ELF-1 (cell line): ENCODE measurements around the gene ZMIZ1.

Source experiments
- DNase-seq: peaks from one replicate; pipeline ENCODE4 v3.0.0-alpha.2; 2016; ENCODE audit warnings: low read depth, low spot score

The ZMIZ1 gene

DNA sequence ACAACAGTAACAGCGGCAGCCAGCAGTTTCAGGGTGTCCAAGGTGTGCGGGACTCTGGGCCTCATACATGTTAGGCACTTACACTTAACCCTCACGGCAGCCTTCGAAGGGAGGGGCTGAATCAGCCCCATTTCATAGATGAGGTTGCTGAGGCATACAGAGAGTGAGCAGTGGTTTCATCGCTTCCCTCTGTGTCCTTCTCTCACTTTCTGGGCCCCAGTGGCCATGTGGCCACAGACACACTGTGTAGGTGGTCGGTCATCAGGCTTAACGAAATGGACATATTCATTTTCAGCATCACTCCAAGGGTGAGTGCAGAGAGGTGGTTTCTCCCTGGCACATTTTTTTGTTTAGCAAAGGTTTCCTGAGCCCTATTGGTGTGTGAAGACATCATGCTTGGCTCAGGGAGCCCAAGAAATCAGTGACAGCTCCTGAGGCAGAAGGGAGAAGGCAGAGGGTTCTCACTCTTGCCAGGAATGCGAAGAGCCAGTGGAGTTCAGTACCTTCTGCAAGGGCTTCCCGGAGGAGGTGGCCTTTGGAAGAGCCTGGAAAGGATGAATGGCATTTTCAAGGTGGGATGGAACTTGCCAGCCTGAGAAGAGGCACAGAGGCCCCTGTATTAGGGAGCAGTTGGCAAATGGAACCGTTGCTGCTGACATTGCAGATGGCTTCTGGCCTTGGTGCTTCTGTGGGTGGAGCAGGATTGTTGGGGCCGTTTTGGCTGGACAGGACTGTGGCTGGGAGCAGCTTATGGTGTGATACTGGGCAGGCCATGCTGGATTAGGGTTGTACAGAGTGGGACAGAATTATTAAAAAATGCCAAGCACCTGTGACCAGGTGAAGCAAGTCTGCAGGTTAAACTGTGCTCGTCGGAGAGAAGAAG lies 216.8 kb downstream of the ZMIZ1 start:
- DNase-seq = no peak

DNA sequence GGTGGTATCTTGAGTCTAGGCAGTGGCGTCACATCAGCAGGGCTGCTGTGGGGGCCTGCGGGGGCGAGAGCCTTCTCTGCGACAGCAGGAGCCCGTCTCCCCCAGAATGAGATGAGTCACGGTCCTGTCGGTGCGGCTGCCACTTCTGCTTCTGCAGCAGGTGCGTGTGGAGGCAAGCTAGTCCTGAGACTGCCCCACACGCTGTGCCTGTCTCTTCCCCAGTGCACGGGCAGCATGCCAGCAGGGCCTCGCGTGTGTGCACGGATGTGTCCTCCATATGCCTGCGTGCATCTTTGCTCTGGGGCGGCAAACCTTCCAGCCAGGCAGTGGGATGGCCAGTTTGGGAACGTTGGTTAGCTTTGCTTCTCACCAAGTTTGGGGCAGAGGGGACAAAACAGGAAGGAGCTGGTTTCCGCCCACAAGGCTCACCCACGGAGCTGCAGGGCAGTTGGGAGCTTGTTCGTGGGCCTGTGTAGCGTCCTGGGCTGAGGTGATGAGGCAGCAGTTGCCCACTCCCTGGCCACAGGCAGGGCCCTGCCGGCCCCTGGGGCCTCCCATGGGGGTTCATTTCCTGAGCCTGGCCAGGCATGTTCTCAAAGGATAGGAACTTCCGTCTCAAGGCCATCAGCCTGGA lies 217.7 kb downstream of the ZMIZ1 start:
- no peak for DNase-seq

DNA sequence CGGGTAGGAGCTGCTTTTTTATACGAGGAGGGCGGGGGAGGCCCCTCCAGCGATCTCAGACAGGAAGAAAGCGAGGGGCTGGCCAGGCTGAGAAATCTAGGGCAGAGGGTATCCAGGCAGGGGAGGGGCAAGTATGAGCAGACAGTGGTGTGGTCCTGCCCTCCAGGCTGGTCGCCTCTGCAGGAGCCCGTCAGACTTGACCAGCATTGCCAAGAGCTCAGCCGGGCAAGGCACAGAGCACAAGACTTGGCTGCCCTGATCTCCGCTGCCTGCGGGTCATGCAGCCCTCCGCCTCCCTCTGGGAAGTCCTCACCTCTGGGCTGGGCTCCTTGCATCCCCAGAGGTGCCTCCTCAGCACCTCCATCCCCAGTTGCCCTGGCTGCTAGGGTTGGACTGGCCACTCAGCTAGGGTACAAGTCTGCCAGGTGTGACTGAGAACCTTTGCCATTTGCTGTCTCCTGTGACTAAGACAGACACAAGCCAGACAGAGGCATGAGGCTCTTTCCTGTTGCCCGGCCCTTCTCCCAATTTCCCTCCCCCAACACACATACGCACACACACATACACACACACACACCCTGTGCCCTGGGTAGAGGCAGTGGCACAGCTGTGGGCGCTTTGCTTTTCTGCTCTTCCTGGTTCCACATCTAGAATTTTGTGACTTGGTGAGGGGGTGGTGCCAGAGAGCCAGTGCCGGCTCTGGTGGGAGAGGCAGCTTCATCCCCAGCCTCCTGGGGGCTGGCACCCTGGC lies 219.4 kb downstream of the ZMIZ1 start:
- DNase-seq = no peak

DNA sequence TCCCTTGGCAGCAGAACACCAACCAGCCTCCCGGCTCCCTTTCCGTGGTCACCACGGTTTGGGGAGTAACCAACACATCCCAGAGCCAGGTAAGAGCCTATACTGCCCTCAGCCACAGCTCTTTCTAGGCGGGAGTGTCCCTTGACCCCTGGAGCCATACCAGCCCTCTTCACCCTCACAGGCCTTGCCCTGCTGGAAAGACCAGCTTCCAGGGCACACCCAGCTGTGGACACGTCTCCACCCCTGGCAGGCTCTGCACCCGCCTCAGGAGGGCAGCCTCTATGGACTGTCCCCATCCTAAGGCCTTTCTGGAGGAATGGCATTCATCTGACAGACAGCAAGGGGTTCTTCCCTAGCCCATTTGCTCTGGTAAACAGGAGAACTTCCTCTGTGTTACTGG lies 221.0 kb downstream of the ZMIZ1 start:
- DNase-seq = no peak

DNA sequence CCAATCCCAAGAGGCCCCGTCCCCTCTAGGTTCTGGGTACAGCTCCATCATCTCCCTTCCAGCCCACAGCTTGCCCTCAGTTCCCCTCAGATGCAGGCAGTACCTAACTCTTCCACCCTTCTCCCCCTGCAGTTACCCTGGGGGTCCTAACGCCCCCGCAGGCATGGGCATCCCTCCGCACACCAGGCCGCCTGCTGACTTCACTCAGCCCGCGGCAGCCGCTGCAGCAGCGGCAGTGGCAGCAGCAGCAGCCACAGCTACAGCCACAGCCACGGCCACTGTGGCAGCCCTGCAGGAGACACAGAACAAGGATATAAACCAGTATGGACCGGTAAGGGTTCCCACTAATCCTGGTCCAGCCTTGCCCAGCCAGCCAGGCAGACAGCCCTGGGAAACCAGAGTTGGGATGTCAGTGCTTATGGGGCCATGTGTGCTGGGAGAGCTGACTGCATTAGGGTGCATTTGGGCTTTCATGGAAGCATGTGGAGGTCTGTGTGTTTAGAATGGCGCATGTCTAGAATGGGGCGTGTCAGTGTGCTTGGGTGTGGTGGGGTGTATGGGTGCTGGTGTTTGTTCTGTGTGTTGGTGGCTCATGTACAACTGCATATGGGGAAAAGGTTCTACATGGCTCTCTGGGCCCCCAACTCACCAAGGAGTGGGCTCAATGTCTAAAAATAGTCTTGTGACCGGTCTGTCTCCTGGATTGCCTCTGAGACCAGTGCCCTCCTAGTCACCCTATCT lies 223.4 kb downstream of the ZMIZ1 start:
- DNase-seq = no peak

DNA sequence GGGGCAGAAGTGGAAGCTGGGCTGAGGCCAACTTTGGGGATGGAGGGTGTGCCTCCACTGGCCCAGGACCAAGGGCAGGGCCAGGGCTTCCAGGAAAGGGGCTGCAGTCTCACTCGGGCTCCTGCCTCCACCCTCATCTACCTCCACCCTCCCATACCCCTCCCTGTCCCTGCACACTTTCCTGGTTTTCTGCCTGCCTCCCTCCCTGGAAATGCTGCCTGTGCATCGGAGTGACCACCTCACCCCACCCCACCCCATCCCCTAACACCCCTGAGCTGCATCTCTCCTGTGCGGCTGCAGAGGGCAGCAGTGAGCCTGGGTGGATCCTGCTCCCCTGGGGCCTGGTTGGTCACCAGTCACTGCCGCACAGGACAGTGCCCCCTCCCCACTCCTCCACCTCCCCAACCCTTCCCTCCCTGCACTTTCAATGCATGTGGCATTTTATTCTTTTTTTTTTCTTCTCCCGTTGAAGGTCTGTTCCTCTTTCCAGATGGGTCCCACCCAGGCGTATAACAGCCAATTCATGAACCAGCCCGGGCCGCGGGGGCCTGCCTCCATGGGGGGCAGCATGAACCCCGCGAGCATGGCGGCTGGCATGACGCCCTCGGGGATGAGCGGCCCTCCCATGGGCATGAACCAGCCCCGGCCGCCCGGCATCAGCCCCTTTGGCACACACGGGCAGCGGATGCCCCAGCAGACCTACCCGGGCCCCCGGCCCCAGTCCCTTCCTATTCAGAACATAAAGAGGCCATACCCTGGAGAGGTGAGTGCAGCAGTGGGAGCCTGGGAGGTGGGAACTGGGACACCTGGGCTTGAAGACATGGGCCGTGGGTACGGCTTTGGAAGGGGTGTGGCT lies 224.4 kb downstream of the ZMIZ1 start:
- peak; percentile 46 for DNase-seq

DNA sequence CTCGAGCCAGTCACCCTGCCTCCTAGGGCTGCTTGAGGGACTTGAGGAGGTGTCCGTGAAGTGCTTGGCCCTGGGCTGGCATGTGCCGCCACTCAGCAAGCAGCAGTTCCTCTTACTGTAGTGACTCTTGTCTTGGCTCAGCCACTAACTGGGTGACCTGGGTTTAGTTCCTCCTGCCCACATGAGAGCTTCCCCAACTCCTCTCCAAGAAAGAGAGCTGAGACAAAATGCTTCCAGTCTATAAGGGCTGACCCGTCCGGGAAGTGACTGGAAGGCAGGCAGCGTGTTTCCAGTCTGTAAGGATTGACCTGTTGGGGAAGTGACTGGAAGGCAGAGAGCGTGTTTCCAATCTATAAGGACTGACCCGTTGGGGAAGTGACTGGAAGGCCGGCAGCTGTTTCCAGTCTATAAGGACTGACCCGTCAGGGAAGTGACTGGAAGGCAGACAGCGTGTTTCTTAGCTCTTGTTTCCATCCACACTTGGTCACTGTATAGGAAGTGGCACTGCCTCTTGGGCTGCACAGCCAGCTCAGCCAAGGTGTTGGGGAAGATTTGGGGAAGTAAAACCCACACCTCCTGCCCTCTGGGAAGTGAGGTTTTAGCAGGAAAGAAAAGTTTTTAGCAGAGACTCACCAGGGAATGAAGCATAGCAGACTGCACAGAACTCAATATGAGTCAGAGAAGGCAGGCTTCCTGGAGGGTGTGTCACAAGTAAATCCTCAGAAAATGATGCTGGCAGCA lies 225.2 kb downstream of the ZMIZ1 start:
- DNase-seq = no peak

DNA sequence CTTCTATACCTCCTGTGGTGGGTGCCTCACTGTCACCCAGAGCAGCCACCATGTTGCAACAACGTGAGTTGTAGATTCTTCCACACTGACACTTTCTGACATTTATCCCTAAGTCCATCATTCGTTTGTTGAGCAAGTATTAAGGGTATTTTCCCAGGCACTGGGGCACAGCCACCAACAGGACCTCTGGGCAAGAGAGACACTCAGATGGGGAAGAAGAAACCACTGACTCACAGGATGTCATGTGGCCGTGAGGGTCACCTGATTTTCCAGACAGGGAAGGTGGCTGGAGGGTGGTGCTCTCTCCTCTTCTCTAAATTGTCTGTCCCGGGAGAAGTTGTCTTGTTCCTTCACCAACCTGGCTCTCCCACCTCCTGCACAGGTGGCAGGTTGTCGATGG lies 226.8 kb downstream of the ZMIZ1 start:
- DNase-seq = no peak

DNA sequence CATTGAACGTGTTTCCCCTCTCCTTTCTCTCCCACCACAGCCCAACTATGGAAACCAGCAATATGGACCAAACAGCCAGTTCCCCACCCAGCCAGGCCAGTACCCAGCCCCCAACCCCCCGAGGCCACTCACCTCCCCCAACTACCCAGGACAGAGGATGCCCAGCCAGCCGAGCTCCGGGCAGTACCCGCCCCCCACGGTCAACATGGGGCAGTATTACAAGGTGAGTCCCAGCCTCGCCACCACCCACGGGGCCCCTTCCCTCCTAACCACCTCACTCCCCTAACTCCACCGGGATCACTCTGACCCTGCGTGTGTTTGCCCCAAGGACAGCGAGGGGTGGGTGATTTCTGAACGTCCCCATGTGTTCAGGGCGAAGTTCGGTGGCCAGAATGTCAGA lies 227.7 kb downstream of the ZMIZ1 start:
- DNase-seq = no peak

DNA sequence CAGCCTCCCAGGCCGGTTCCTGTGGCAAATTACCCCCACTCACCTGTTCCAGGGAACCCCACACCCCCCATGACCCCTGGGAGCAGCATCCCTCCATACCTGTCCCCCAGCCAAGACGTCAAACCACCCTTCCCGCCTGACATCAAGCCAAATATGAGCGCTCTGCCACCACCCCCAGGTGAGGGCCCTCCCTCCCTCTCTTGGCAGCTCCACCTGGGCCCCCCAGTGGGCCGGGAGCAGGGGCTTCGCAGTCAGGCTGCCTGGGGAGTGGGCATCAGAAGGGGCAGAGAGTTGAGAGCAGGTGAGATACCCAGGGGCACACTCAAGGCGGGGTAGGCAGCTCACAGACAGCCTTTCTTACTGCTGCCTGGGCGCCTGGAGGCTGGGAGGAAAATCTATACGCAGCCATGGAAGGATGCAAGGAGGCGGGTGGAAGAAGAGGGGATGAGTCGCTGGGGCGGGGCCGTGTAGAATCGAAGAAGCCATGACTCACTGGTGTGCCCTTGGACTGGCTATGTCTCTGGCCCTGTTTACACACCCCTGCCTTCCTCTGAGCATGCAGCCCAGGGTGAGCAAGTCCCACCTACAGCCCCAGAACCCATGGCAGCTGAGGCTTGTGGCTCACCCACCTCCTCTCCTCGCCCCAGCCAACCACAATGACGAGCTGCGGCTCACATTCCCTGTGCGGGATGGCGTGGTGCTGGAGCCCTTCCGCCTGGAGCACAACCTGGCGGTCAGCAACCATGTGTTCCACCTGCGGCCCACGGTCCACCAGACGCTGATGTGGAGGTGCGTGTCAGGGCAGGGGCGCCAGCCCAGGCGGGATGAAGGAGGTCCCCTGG lies 229.9 kb downstream of the ZMIZ1 start:
- DNase-seq = peak; percentile 65

DNA sequence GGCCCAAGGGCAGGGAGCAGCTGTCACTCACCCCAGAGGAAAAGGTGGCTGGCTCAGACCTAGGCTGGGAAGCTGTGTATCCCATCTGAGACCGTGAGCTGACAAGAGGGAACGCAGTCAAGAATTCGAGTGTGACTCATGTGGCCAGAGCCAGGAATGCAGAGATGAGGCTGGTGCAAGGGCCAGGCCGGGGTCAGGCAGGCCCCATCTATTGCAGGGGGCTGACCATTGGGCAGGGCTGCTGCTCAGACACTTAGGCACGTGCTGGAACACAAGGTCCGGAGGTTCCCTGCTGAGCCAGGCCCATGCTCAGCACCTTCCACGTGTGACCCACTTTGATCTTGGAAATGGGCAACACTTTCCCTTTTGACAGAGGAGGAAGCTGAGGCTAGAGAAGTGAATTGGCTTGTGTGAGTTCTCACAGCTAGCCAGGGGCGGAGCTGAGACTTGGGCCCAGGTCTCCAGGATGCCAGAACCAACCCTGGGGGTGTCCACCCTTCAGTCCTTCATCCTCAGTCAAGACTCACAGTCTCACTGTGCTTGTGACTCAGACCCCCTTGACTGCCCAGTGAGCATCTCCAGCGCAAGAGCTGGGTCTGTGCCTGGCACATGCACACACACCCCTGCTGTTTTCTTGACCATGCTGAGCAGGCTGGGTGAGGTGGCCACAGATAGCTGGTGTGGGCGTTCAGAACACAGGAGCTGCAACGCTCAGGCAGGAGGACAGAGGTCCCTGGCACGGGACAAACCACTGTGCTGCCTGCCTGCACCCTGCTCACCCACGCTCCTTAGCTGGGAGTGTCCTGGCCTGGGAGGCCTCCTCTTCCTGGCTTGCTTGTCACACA lies 230.9 kb downstream of the ZMIZ1 start:
- DNase-seq = peak; percentile 37

DNA sequence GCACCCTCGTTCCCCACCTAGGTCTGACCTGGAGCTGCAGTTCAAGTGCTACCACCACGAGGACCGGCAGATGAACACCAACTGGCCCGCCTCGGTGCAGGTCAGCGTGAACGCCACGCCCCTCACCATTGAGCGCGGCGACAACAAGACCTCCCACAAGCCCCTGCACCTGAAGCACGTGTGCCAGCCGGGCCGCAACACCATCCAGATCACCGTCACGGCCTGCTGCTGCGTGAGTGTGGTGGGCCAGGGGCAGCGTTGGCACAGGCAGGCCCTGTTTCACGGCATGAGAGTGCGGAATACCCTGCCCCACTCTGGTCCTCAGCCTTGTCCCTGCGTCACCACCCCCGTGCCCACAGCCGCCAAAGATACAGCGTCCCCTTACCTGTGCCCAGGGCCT lies 231.9 kb downstream of the ZMIZ1 start:
- DNase-seq = no peak

DNA sequence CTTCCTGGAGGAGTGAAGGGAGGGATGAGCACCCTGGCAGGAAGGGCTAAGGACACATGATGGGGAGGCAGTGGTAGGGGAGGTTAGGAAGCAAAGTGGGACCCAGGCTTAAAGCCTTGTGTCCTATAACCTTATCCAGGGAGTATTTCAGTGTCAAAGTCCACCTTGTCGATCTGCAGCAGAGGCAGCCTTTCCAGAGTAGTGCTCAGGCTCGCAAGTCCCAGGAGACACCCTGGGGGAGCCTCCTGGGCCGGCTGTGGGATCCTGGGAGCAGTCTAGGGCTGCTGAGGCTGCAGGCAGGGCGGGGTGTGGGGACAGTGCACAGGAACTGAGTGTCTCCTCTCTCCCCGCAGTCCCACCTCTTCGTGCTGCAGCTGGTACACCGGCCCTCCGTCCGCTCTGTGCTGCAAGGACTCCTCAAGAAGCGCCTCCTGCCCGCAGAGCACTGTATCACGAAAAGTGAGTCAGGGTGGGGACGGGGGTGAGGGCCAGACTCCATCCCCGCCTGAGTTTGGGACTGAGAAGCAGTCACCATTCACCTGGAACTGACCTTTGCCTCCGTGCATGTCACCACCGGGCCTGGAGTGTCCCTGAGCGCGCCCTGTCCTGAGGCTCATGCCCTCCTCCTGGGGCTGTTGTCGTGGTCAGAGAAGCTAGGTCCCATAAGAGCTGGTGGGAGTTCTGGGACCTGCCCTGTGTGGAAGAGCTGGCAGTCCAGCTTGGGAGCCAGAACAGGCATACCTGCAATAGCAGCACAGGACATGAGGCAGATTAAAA lies 233.2 kb downstream of the ZMIZ1 start:
- no peak for DNase-seq

DNA sequence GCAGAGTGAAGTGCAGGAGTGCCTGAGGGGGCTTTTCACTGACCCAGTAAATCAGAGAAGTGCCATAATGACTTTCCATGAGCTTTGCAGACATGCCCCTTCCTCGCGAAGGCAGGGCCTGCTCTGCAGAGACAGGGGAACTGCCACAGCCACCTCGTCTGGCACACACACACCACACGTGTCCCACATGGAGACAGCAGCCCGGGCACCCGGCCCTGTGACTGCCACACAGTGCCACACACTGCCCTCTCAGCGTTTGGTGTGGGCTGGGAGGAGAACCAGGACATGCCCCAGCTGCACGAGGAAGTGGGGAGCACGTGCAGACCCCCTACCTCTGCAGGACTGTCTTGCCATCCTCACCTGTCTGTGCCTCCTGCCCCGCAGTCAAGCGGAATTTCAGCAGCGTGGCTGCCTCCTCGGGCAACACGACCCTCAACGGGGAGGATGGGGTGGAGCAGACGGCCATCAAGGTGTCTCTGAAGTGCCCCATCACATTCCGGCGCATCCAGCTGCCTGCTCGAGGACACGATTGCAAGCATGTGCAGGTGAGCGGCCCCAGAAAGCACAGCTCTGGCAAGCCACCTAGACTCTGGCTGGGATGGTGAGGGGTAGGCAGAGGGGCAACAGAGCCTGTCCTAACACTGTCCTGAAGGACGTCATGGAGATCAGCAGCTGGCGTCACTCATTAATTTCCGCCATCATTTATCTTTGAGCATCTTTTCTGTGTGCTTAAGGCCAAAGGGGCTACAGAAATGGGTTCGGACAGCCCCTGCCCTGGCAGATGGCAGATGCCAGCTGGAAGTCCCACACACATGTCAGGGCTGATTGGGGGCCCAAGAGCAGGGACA lies 235.1 kb downstream of the ZMIZ1 start:
- no peak for DNase-seq

DNA sequence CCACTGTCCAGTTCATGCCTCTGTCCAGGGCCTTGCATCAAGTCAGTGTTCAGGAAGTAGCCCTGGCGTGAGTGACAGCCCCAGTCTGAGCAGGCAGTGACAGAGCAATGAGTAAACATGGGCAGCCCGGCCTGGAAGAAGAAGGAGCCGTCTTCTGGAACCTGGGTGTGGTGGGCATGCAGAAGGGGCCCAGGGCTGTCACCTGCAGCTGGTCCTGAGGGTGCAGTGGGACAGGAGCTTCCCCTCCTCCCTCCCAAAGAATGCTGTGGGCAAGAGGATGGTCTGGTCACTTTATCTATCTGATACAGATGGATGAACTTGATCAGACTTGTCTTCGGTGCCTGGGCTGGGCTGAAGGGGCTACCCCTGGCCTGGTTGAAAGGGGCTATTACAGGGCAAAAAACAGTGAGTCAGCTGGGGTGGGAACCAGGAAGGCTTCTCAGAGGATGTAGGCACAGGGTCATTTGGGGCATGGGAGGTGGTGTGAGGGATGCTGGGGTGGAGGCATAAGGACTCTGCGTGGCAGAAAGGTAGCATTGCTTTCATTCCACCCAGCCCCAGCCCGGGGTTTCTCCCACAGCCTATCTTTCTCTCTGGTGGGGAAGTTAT lies 235.8 kb downstream of the ZMIZ1 start:
- DNase-seq = no peak

DNA sequence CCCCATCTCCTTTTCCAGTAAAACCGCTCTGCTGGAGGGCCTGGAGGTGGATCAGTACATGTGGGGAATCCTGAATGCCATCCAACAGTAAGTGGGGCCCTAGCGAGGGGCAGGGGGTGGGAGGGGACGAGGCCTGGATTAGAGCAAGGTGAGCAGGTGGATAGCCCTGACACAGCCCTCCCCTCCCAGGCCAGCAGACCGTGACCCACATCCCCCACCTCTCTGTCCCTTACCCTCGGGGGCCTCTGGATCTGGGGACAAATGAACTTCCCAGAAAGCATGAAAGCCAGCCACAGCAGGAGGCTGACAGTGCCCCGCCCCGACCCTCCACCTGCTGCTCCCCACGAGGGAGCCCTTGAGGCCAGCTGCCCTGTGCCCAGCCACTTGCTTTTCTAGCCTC lies 236.7 kb downstream of the ZMIZ1 start:
- DNase-seq = no peak
